Heart left ventricle (tissue), 16 donors: ENCODE data around the gene MICB. TPM values are rescaled to one million over a fixed set of nuclear protein-coding genes. Genes with fewer than 3 reads are reported as not detected.

ENCODE experiments used
- ATAC-seq, 4 donors: fragments of 200-7000 bp; cut with Tn5 transposase; one replicate each; pipeline ENCODE4 v1.9.1; 2020 to 2022; ENCODE audit warnings: moderate library complexity in 4 of 4, mild to moderate bottlenecking in 3 of 4, moderate number of reproducible peaks in 1 of 4
- DNase-seq, 5 donors: peaks; one replicate each; pipeline ENCODE4 v3.0.0-alpha.2; 2020
- H3K27ac ChIP-seq, 12 donors: fragments of 200-600 bp; sonication (generic) in 4 of 12; one replicate each; pipeline versions ENCODE4 v1.5.0 to v1.8.0; 2016 to 2022; ENCODE audit warnings: mild to moderate bottlenecking in 2 of 12
- H3K27me3 ChIP-seq, 9 donors: fragments of 200-600 bp; sonication (generic) in 2 of 9; one replicate each; pipeline versions ENCODE4 v1.5.1 to v1.8.0; 2016 to 2022; ENCODE audit warnings: mild to moderate bottlenecking in 3 of 9
- H3K36me3 ChIP-seq, 9 donors: fragments of 200-600 bp; sonication (generic) in 2 of 9; one replicate each; pipeline versions ENCODE4 v1.5.0 to v1.8.0; 2018 to 2022; ENCODE audit warnings: mild to moderate bottlenecking in 2 of 9
- H3K4me1 ChIP-seq, 12 donors: fragments of 200-600 bp; sonication (generic) in 4 of 12; one replicate each; pipeline versions ENCODE4 v1.5.0 to v1.8.0; 2016 to 2022; ENCODE audit warnings: mild to moderate bottlenecking in 3 of 12
- H3K4me3 ChIP-seq, 12 donors: fragments of 200-600 bp; sonication (generic) in 4 of 12; one replicate each; pipeline versions ENCODE4 v1.5.0 to v1.8.0; 2017 to 2022; ENCODE audit warnings: mild to moderate bottlenecking in 9 of 12, moderate library complexity in 4 of 12
- H3K9me3 ChIP-seq, 12 donors: fragments of 200-600 bp; sonication (generic) in 4 of 12; one replicate each; pipeline versions ENCODE4 v1.5.0 to v1.8.0; 2016 to 2022; ENCODE audit warnings: mild to moderate bottlenecking in 1 of 12
- POLR2A ChIP-seq, 2 donors: fragments of 450-650 bp; IDR thresholded peaks; one replicate each; pipeline ENCODE4 v1.6.1; 2017; ENCODE audit warnings: antibody characterized with exemption in 2 of 2, mild to moderate bottlenecking in 2 of 2, moderate library complexity in 2 of 2
- WGBS, 4 donors: extraction: QIAGEN DNeasy Blood & Tissue Kit in 2 of 4; methylation state at CpG; one replicate each; pipeline versions ENCODE4 v1.1.5 to v1.1.7; 2013 to 2018; 5-methylcytosine and 5-hydroxymethylcytosine counted together
- intact Hi-C, 10 donors: fragments of 100-400 bp; cut with DNase I; formaldehyde crosslinking; loops; one replicate each; pipeline versions ENCODE4 v1.11.1 to v1.14.2; 2022
- polyA plus RNA-seq, 2 donors: library from polyadenylated mRNA; stranded (reverse); fragments of 200-250 nt; gene quantifications; one replicate each; pipeline ENCODE4 v1.2.3, GENCODE V29; 2013
- total RNA-seq, 9 donors: library from RNA; depleted of rRNA in 2 of 9; stranded (reverse); fragments of >200 nt in 2 of 9; fragmentation: NEBNext Ultra II Directional in 3 of 9; extraction: Animal tissue kit (Norgen Biotek cat#: 25700) in 3 of 9; gene quantifications; one replicate each; pipeline versions ENCODE4 v1.1.0 to v1.2.4, GENCODE V29; 2016 to 2023
- TF ChIP-seq, protein P1 (sequence below), 12 donors: fragments of 200-600 bp; sonication (generic) in 4 of 12; IDR thresholded peaks; one replicate each; pipeline versions ENCODE4 v1.5.0 to v1.8.0; 2018 to 2022; ENCODE audit warnings: antibody characterized with exemption in 12 of 12, mild to moderate bottlenecking in 5 of 12
- donor health status: ischemic (EF 13 %, LVEDD 7.1; RV severe dilation, severe dysfunction).
- donor health status: healthy with polysubstance abuse.
- donor health status: DM: no; HTN: yes; CAD: no.
- donor health status: DM: no; HTN: no; CAD: no.
- donor health status: ischemic (EF 25% LVEDD 6.9; RV normal size, moderate dysfunction).
- donor health status: ischemic (EF 25% LVEDD 5.7; RV mildly dilated, moderate dysfunction).
- donor health status: healthy.
- donor health status: DM: yes; HTN: yes; CAD: no.
- donor health status: ischemic (EF 35%, LVEDD 5.7; RV mildly dilated, moderate dysfunction).
- donor health status: nonischemic (EF 11% LVEDD 7.7; RV severe dilation, severe dysfunction).
- donor health status: DM: yes; HTN: yes; CAD: no.
- donor health status: PGD.
- donor health status: ischemic (EF 29% LVEDD 5.4; RV normal size, mild dysfunction).
- donor health status: nonischemic (EF 23%, LVEDD 6.1; RV moderate dilation, normal function).

MICB gene
- total and polyA plus RNA-seq, 11 donors = 0.84 to 8.8 (median 1.4) TPM

DNA sequence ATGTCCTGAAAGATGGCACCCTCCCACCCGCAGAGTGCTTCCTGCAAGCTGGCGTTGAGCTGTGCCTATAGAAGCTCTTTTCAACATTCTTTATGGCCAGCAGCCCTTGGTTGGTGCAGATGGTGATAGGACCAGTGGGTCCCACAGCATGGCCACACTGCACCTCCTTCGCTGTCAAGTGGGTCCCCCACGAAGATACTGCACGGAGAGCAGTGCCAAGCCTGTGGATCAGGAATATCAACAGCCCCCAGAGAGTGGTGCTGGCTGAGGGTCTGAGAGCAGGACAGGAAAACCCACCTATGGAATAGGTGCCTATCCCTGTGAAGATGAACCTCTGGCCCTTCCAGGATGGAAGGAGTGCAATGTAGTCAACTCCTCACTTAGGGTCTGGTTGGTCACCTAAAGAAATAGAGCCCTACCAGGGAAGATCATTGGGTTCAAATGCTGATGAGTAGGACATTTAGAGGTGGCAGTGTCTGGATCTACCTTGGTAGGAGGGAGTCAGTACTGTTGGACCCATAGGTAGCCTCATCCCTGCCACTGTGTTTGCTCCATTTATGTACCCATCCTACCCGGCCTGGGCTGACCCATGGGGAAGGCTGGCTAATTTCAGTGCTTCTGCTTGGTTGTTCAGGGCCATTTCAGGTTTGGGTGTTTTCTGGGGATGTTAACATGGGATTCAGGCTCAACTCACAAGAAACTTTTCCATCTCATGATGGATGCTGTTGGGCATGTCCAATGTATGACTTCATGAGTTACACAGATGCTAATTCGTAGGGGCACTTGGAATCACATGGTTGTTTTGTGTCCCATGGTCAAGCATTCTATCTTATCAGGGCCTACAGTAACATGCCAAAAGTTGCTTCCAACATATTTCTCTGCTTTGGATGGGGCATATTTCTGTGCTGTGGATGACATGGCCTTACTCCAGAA is 33.4 kb upstream of the MICB start:
- ATAC-seq (no peak), DNase-seq (no peak)
- 66 to 77% (median 70%) methylated on average over 7 of the region's 7 CpGs for WGBS, 4 donors
- Histone ChIP-seq H3K4me1 (peaks cover 0 to 61% (median 15%) of the 10 kb centered on the region in 12 donors), H3K27ac (peak overlapping the region in 2 of 12 donors; percentile 91 to 92), H3K36me3 (peaks cover 0 to 34% (median 0%) of the 10 kb centered on the region in 9 donors), H3K4me3 (peak overlapping the region in 11 of 12 donors; percentile 47 to 82 (median 63)), H3K27me3 (no peaks in the 10 kb centered on the region), H3K9me3 (no peaks in the 10 kb centered on the region)
- no peak for TF ChIP-seq POLR2A (IDR thresholded peaks at IDR 0.05)
- TF ChIP-seq, protein P1, sequence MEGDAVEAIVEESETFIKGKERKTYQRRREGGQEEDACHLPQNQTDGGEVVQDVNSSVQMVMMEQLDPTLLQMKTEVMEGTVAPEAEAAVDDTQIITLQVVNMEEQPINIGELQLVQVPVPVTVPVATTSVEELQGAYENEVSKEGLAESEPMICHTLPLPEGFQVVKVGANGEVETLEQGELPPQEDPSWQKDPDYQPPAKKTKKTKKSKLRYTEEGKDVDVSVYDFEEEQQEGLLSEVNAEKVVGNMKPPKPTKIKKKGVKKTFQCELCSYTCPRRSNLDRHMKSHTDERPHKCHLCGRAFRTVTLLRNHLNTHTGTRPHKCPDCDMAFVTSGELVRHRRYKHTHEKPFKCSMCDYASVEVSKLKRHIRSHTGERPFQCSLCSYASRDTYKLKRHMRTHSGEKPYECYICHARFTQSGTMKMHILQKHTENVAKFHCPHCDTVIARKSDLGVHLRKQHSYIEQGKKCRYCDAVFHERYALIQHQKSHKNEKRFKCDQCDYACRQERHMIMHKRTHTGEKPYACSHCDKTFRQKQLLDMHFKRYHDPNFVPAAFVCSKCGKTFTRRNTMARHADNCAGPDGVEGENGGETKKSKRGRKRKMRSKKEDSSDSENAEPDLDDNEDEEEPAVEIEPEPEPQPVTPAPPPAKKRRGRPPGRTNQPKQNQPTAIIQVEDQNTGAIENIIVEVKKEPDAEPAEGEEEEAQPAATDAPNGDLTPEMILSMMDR (IDR thresholded peaks at IDR 0.05) = no peak
- intact Hi-C loops = no loop called here

DNA sequence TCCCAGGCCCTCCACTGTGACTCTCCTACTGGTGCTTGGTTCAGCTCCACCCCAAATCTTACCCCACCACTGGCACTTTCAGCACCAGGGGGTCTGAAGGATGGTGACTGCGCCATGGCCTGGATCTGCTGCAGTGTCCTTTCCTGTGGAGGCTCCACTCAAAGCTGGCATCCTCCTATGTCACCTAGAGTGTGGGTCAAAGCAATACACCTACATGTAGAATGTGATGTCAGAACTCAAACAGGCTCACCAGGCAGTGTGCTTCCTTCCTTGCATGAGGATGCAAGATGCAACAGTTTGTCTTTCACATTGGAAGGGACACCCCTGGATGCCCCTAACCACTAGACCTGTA is 32.8 kb upstream of the MICB start:
- WGBS, 4 donors = 67 to 95% (median 88%) methylated on average over 1 of the region's 1 CpG
- TF ChIP-seq, protein P1 (IDR thresholded peaks at IDR 0.05) = no peak
- TF ChIP-seq POLR2A (IDR thresholded peaks at IDR 0.05) = no peak

DNA sequence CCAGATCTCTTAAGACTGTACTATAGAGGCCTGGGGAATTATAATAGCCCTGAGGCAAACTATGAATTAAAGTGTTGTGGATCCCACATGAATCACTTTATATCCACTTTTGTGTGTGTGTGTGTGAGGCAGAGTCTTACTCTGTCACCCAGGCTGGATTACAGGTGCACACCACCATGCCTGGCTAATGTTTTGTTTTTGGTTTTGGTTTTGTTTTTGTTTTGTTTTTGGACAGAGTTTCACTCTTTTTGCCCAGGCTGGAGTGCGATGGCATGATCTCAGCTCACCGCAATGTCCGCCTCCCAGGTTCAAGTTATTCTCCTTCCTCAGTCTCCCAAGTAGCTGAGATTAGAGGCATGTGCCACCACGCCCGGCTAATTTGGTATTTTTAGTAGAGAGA is 32.2 kb upstream of the MICB start:
- no peak for DNase-seq
- TF ChIP-seq POLR2A (IDR thresholded peaks at IDR 0.05) = no peak
- 88 to 94% (median 93%) methylated on average over 5 of the region's 5 CpGs for WGBS, 4 donors
- Histone ChIP-seq H3K27me3 (no peaks in the 10 kb centered on the region), H3K36me3 (peaks cover 0 to 34% (median 0%) of the 10 kb centered on the region in 9 donors), H3K4me3 (peak overlapping the region in 7 of 12 donors; percentile 63 to 82 (median 71)), H3K9me3 (no peaks in the 10 kb centered on the region), H3K27ac (no peak overlapping the region), H3K4me1 (peaks cover 0 to 70% (median 16%) of the 10 kb centered on the region in 12 donors)
- intact Hi-C loops = no loop called here
- ATAC-seq = no peak

More for the DNA sequence above, 32.8 kb upstream of the MICB start:
- Histone ChIP-seq H3K4me3 (peak overlapping the region in 8 of 12 donors; percentile 55 to 82 (median 70)), H3K27me3 (no peaks in the 10 kb centered on the region), H3K27ac (no peak overlapping the region), H3K9me3 (no peaks in the 10 kb centered on the region), H3K36me3 (peaks cover 0 to 34% (median 0%) of the 10 kb centered on the region in 9 donors), H3K4me1 (peaks cover 0 to 65% (median 15%) of the 10 kb centered on the region in 12 donors)
- DNase-seq (no peak), ATAC-seq (no peak)
- intact Hi-C loops = no loop called here

DNA sequence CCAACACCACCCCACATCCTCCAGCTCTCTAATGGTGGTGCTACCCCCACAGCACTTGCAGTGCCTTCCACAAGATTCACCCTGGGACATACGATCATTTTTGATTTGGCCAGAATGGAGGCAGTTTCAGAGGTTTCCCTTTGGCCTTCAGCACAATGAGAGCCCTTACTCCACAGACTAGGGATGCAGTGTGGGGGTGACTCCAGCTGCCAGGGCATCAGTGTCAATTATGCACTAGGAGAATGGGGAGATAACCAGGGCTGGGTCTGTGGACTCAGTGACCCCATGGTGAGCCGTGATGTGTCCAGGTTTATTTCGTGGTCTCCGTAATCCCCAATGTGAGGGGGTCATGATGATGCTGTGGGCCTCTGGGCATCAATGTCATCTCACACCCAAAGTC is 31.5 kb upstream of the MICB start:
- DNase-seq (no peak), ATAC-seq (no peak)
- Histone ChIP-seq H3K36me3 (peaks cover 0 to 34% (median 0%) of the 10 kb centered on the region in 9 donors), H3K9me3 (no peaks in the 10 kb centered on the region), H3K27me3 (no peaks in the 10 kb centered on the region), H3K4me1 (peaks cover 0 to 77% (median 17%) of the 10 kb centered on the region in 12 donors), H3K27ac (no peak overlapping the region), H3K4me3 (peak overlapping the region in 1 of 12 donors; percentile 75)
- TF ChIP-seq POLR2A (IDR thresholded peaks at IDR 0.05) = no peak
- TF ChIP-seq, protein P1 (IDR thresholded peaks at IDR 0.05) = no peak
- intact Hi-C loops = no loop called here
- WGBS, 4 donors = 76 to 88% (median 82%) methylated on average over 4 of the region's 4 CpGs
